ENCODE data around the gene SUGCT. TPM values are rescaled to one million over a fixed set of nuclear protein-coding genes. Genes with fewer than 3 reads are reported as not detected.

SUGCT gene
- total RNA-seq, 1 experiment from 2014 or later, result 5.4 TPM

DNA sequence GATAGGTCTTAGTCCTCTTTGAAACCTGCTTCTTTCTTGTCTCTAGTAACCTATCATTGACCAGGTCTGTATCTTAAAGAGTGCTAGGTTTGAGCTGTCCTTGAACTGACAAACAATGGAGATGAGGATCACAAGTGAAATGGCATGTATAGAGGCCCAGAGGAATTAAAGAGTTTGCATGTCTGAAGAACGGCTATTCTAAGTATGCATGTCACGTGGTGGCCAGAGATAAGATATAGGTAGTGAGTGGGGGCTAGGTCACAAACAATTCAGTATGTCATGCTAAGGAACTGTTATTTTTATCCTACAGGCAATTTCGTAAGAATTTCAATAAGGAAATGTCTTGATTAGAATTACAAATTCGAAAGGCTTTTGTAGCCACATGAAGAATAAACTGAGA is 95.3 kb downstream of the SUGCT start:
- Histone ChIP-seq H3K79me1 (ENCODE audit: insufficient read depth, low read depth, low read length, poor library complexity, severe bottlenecking) (no peaks in the 10 kb centered on the region), H3K27me3 (ENCODE audit: insufficient read depth, low read length) (no peaks in the 10 kb centered on the region), H3K18ac (ENCODE audit: insufficient read length, low read depth, low read length) (no peak overlapping the region), H2BK20ac (ENCODE audit: low read depth, low read length, poor library complexity, severe bottlenecking) (no peak overlapping the region), H4K5ac (ENCODE audit: insufficient read length, low read depth, low read length) (no peak overlapping the region), H3K27ac (ENCODE audit: insufficient read length, low read depth, low read length) (no peak overlapping the region), H3T11ph (ENCODE audit: low read length) (no peak overlapping the region), H3K23me2 (ENCODE audit: insufficient read length, low read depth, low read length, poor library complexity, severe bottlenecking) (no peaks in the 10 kb centered on the region), H2BK5ac (ENCODE audit: insufficient read length, low read length) (no peak overlapping the region), H2BK120ac (ENCODE audit: low read depth, low read length, poor library complexity, severe bottlenecking) (no peak overlapping the region), H2AK5ac (ENCODE audit: insufficient read length, low read length) (no peak overlapping the region), H3K9me3 (ENCODE audit: control insufficient read depth, low read depth, low read length) (no peaks in the 10 kb centered on the region), H4K8ac (replicated peaks; ENCODE audit: insufficient read length, low read depth, low read length) (no peak overlapping the region), H4K20me1 (ENCODE audit: control insufficient read depth, insufficient read depth, insufficient read length) (no peaks in the 10 kb centered on the region), H3K4me1 (ENCODE audit: insufficient read depth, low read length) (no peaks in the 10 kb centered on the region), H3K23ac (ENCODE audit: insufficient read length, low read depth, low read length) (no peak overlapping the region), H3K56ac (ENCODE audit: insufficient read length, low read depth, low read length) (no peak overlapping the region), H2BK15ac (ENCODE audit: low read depth, low read length) (no peak overlapping the region), H4K91ac (ENCODE audit: insufficient read length, low read depth, low read length) (no peak overlapping the region), H3K4ac (ENCODE audit: low read depth, low read length) (no peak overlapping the region), H3K9ac (ENCODE audit: extremely low read depth, insufficient read length, low read length) (no peak overlapping the region), H2BK12ac (ENCODE audit: insufficient read length, low read depth, low read length) (no peak overlapping the region), H3K79me2 (ENCODE audit: insufficient read depth, low read length) (no peaks in the 10 kb centered on the region), H3K4me2 (ENCODE audit: insufficient read depth, insufficient read length, low read length) (no peak overlapping the region), H3K14ac (ENCODE audit: insufficient read depth, low read length) (no peak overlapping the region), H2AFZ (ENCODE audit: low read length) (no peak overlapping the region)
- no CpG with 5 or more reads among the region's 4 CpGs for WGBS (ENCODE audit: extremely low coverage, insufficient read length, low lambda C conversion rate)
- no peak for DNase-seq
- Mint-ChIP-seq H3K9me3 (no peaks in the 10 kb centered on the region), H3K4me1 (peaks cover 5 to 6% of the 10 kb centered on the region in 2 experiments; a peak in 3 of 4 replicates), H3K4me3 (no peak overlapping the region), H3K27me3 (ENCODE audit: low read depth) (no peaks in the 10 kb centered on the region; the same call in 1 of the 2 replicates), H3K27ac (no peak overlapping the region), H3K36me3 (ENCODE audit: insufficient read depth in 1 of 3, low read depth in 3 of 3) (no peaks in the 10 kb centered on the region)
- TF ChIP-seq, protein P1, sequence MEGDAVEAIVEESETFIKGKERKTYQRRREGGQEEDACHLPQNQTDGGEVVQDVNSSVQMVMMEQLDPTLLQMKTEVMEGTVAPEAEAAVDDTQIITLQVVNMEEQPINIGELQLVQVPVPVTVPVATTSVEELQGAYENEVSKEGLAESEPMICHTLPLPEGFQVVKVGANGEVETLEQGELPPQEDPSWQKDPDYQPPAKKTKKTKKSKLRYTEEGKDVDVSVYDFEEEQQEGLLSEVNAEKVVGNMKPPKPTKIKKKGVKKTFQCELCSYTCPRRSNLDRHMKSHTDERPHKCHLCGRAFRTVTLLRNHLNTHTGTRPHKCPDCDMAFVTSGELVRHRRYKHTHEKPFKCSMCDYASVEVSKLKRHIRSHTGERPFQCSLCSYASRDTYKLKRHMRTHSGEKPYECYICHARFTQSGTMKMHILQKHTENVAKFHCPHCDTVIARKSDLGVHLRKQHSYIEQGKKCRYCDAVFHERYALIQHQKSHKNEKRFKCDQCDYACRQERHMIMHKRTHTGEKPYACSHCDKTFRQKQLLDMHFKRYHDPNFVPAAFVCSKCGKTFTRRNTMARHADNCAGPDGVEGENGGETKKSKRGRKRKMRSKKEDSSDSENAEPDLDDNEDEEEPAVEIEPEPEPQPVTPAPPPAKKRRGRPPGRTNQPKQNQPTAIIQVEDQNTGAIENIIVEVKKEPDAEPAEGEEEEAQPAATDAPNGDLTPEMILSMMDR (conservative IDR thresholded peaks at IDR 0.05), result no peak
